ENCODE results near the gene IMMP2L.
"Not testable (repeated sequence)": the region's sequence is repeated elsewhere in the genome, so short reads cannot be mapped to it uniquely, and the experiment has no call there.

IMMP2L gene

GRCh38 chr7:111561904-111562732 lies at the start of gene IMMP2L:
Gene IMMP2L, minus strand, starts transcription at chr7:111562492.
- DNase-seq (ENCODE audit: low spot score), result peak; percentile 99

GRCh38 chr7:111609483-111610254 lies 47.4 kb upstream of the IMMP2L start:
- DNase-seq (ENCODE audit: low spot score), result not testable (repeated sequence)

GRCh38 chr7:111607621-111608020 lies 45.3 kb upstream of the IMMP2L start:
- no peak for DNase-seq (ENCODE audit: low spot score)

GRCh38 chr7:111605246-111605645 lies 43.0 kb upstream of the IMMP2L start:
- no peak for DNase-seq (ENCODE audit: low spot score)

- no peak for DNase-seq (ENCODE audit: low spot score)
Observed at GRCh38 chr7:111600091-111600490, 37.8 kb upstream of the IMMP2L start.

GRCh38 chr7:111595780-111596179 lies 33.5 kb upstream of the IMMP2L start:
- DNase-seq (ENCODE audit: low spot score), result no peak

- DNase-seq (ENCODE audit: low spot score), result no peak
Observed at GRCh38 chr7:111594602-111595001, 32.3 kb upstream of the IMMP2L start.

- no peak for DNase-seq (ENCODE audit: low spot score)
Observed at GRCh38 chr7:111593343-111593742, 31.1 kb upstream of the IMMP2L start.

- no peak for DNase-seq (ENCODE audit: low spot score)
Observed at GRCh38 chr7:111588065-111588433, 25.8 kb upstream of the IMMP2L start.

GRCh38 chr7:111587410-111588064 lies 25.2 kb upstream of the IMMP2L start:
- DNase-seq (ENCODE audit: low spot score), result no peak

- DNase-seq (ENCODE audit: low spot score), result no peak
Observed at GRCh38 chr7:111586711-111587409, 24.6 kb upstream of the IMMP2L start.

GRCh38 chr7:111581784-111582488 lies 19.6 kb upstream of the IMMP2L start:
- not testable (repeated sequence) for DNase-seq (ENCODE audit: low spot score)

GRCh38 chr7:111581207-111581606 lies 18.9 kb upstream of the IMMP2L start:
- not testable (repeated sequence) for DNase-seq (ENCODE audit: low spot score)

- no peak for DNase-seq (ENCODE audit: low spot score)
Observed at GRCh38 chr7:111578754-111579153, 16.5 kb upstream of the IMMP2L start.

GRCh38 chr7:111571720-111572119 lies 9.4 kb upstream of the IMMP2L start:
- DNase-seq (ENCODE audit: low spot score), result no peak

GRCh38 chr7:111568870-111569462 lies 6.7 kb upstream of the IMMP2L start:
- no peak for DNase-seq (ENCODE audit: low spot score)

- no peak for DNase-seq (ENCODE audit: low spot score)
Observed at GRCh38 chr7:111568419-111568818, 6.1 kb upstream of the IMMP2L start.

- DNase-seq (ENCODE audit: low spot score), result no peak
Observed at GRCh38 chr7:111564078-111564477, 1.8 kb upstream of the IMMP2L start.

- DNase-seq (ENCODE audit: low spot score), result peak; percentile 25
Observed at GRCh38 chr7:111561654-111561903, 713 bp downstream of the IMMP2L start.

- no peak for DNase-seq (ENCODE audit: low spot score)
Observed at GRCh38 chr7:111560773-111561653, 1.3 kb downstream of the IMMP2L start.

Data from D341Med (cell line).